Inflammatory macrophage (primary cell): Measurements from ENCODE around the gene DRC7.
"Not testable (repeated sequence)": the region's sequence is repeated elsewhere in the genome, so short reads cannot be mapped to it uniquely, and the experiment has no call there.

Experiments used
- DNase-seq, 2 donors: peaks; one replicate each; pipeline ENCODE4 v3.0.0-alpha.2; 2020 to 2022

The DRC7 gene

GRCh38 chr16:57736419-57737351, 42.1 kb downstream of the DRC7 start:
- peak; percentile 68 to 82 for DNase-seq

- DNase-seq, result no peak
Observed at GRCh38 chr16:57738844-57739243, 44.2 kb downstream of the DRC7 start.

- no peak for DNase-seq
Observed at GRCh38 chr16:57739756-57740422, 45.3 kb downstream of the DRC7 start.

GRCh38 chr16:57740423-57741071, 45.9 kb downstream of the DRC7 start:
- DNase-seq, result no peak

- DNase-seq, result no peak
Observed at GRCh38 chr16:57741660-57742191, 47.1 kb downstream of the DRC7 start.

- no peak for DNase-seq
Observed at GRCh38 chr16:57742543-57742942, 47.9 kb downstream of the DRC7 start.

- DNase-seq, result no peak
Observed at GRCh38 chr16:57743458-57743857, 48.9 kb downstream of the DRC7 start.

GRCh38 chr16:57743886-57744641, 49.5 kb downstream of the DRC7 start:
- no peak for DNase-seq

GRCh38 chr16:57744642-57744903, 50.0 kb downstream of the DRC7 start:
- no peak for DNase-seq

GRCh38 chr16:57745768-57746167, 51.2 kb downstream of the DRC7 start:
- DNase-seq, result no peak

- DNase-seq, result not testable (repeated sequence)
Observed at GRCh38 chr16:57746316-57746715, 51.7 kb downstream of the DRC7 start.

- no peak for DNase-seq
Observed at GRCh38 chr16:57747091-57747490, 52.5 kb downstream of the DRC7 start.

GRCh38 chr16:57747496-57747895, 52.9 kb downstream of the DRC7 start:
- no peak for DNase-seq

- no peak for DNase-seq
Observed at GRCh38 chr16:57747996-57748395, 53.4 kb downstream of the DRC7 start.

- DNase-seq, result no peak
Observed at GRCh38 chr16:57748596-57748995, 54.0 kb downstream of the DRC7 start.

GRCh38 chr16:57749101-57749692, 54.6 kb downstream of the DRC7 start:
- no peak for DNase-seq

GRCh38 chr16:57749856-57750452, 55.3 kb downstream of the DRC7 start:
- DNase-seq, result no peak

- no peak for DNase-seq
Observed at GRCh38 chr16:57750796-57751538, 56.4 kb downstream of the DRC7 start.

GRCh38 chr16:57751539-57752202, 57.1 kb downstream of the DRC7 start:
- no peak for DNase-seq

- DNase-seq, result no peak
Observed at GRCh38 chr16:57752203-57752580, 57.6 kb downstream of the DRC7 start.
